Left renal pelvis (tissue), 4 donors: Measurements from ENCODE around the gene LRWD1. TPM values are rescaled to one million over a fixed set of nuclear protein-coding genes. Genes with fewer than 3 reads are reported as not detected.
"Not testable (repeated sequence)": the region's sequence is repeated elsewhere in the genome, so short reads cannot be mapped to it uniquely, and the experiment has no call there.

Experiments used
- DNase-seq, 4 donors: peaks; one replicate each; pipeline ENCODE4 v3.0.0-alpha.2; 2013; ENCODE audit warnings: low read depth in 4 of 4, low spot score in 3 of 4
- polyA plus RNA-seq, 4 donors: library from polyadenylated mRNA; unstranded; fragments of 120-200 nt; gene quantifications; one replicate each; pipeline ENCODE4 v1.2.1, GENCODE V29; 2013; ENCODE audit not compliant: insufficient read length in 4 of 4

The LRWD1 gene
- polyA plus RNA-seq, 4 donors: 15.3 to 24.2 (median 16.4) TPM

DNA sequence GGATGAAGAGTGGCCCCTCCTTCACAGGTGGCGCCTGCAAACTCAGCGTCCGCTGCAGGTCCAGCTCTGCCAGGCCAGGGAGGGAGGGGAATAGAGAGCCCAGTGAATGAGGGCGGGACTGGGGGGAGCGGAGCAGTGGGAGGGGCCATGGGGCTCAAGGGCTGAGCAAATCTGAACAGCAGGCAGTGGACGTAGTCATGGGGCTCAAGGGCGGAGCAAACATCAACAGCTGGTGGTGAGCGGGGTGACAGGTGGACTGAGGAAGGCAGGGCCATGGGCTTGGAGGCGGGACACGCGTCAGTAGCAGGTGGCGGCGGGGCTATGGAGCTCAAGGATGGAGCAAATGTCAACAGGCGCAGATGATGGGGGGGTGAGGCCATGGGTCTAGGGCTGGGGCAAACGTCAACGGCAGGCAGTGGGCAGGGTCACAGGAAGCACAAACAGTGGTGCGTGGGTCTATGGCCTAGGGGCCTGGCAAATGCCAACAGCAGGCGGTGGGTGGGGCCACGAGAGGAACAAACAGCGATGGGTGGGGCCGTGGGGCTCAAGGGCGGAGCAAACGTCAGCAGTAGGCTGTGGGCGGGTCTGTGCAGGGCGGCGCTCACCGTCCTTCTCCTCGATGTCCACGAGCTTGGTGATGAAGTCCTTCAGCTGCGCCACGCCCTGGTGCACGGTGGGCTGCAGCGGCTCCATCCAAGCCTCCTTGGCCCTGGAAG, 28.6 kb downstream of the LRWD1 start:
- DNase-seq: not testable (repeated sequence)

DNA sequence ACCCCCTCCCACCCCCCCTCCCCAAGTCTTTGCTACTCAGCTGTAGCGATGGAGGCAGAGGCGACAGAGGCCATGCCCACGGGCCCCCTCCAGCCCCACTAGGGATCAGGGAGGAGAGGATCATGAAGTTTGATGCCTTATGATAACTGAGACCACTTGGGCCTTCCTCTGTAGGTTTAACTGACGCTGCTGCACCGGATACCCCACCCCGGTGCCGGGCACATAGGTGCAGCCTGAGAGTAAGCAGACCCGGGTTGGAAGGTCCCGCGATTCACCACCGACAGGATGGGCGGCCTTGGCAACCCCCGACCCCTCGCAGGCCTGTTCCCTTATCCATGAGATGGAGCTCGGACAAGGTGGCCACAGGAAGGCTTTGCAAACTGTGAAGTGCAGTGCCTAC, 29.2 kb downstream of the LRWD1 start:
- DNase-seq: not testable (repeated sequence)

DNA sequence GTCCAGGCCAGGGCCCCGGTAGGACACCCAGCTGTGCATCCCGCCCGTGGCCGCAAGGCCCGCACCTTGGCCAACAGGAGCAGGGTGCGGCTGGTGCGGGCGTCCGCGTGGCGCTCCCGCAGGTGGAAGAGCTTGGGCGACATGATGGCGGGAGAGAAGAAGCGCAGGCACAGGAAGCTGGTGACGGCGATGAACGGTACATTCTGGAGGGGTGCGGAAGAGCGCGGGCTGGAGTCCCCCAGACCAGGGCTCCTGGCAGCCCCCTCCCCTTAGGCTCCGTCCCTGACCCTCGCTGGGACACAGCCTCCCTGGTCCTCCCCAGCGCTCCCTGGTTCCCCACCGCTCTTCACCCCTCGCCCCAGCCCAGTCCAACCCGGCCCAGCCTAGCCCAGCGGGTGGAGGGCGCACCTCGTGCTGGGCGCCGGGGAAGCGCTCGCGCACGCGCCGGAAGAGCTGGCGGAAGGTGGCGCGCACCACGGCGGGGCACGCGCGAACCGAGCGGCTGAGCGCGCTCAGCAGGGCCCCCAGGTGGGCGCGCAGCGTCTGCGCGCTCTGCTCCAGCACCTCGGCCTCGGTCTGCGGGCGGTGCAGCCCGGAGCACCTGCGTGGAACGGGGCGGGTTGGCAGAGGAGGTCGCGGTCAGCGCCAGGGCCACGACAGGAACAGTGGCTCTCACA, 29.8 kb downstream of the LRWD1 start:
- DNase-seq: not testable (repeated sequence)

DNA sequence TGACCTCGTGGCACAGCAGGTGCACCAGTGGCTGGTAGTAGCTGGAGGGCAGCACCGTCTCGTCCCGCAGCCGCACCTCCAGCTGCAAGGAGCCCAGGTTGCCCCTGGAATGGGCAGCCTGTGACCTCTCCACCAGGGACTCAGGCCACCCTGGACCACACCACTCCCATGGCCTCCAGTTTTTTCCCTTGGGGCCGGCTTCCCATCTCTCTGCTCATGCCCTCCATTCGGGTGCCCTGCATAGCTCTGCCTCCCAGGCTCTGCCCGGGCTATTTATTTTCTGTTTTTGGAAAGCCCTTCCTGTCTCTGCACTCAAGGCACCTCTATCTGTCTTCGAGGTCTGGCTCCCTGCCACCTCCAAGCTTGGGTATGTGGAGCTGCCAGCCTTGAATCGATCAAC, 32.1 kb downstream of the LRWD1 start:
- not testable (repeated sequence) for DNase-seq

DNA sequence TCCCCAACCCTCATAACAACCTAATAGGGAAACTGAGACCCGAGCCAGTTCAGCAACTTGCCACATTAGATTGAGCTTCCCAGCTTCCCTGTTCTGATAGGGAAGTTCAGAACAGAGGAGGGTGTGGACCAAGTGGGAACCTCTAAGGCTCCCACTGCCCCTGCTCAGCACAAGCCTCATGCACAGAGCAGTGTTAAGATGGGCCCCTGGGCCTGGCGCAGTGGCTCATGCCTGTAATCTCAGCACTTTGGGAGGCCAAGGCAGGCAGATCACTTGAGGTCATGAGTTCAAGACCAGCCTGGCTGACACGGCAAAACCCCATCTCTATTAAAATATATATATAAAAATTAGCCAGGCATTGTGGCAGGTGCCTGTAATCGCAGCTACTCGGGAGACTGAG, 32.5 kb downstream of the LRWD1 start:
- DNase-seq: not testable (repeated sequence)

DNA sequence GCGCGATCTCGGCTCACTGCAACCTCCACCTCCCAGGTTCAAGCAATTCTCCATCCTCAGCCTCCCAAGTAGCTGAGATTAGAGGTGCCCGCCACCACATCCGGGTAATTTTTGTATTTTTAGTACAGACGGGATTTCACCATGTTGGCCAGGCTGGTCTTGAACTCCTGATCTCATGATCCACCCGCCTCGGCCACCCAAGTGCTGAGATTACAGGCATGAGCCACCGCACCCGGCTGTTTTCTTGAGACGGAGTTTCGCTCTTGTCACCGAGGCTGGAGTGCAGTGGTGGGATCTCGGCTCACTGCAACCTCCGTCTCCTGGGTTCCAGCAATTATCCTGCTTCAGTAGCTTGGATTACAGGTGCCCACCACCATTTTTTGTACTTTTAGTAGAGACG, 33.5 kb downstream of the LRWD1 start:
- not testable (repeated sequence) for DNase-seq

DNA sequence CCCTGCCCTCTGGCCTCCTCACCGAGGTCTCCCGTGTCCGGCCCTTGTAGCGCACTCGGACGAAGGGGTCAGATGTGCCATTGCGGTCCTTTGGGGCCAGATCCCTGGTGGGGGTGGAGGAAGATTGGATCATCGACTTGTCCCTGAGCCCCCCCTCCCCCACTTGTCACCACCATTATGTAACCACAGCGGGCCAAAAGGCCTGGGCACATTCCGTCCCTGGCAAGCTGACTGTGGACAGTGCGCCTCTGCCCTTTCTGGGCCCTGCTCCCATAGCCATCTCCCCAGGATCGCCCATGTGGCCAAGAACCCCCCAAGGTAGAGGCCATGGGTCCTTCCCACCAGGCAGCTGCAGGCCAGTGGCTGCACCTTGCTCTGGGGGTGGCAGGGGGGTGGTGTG, 38.4 kb downstream of the LRWD1 start:
- not testable (repeated sequence) for DNase-seq

DNA sequence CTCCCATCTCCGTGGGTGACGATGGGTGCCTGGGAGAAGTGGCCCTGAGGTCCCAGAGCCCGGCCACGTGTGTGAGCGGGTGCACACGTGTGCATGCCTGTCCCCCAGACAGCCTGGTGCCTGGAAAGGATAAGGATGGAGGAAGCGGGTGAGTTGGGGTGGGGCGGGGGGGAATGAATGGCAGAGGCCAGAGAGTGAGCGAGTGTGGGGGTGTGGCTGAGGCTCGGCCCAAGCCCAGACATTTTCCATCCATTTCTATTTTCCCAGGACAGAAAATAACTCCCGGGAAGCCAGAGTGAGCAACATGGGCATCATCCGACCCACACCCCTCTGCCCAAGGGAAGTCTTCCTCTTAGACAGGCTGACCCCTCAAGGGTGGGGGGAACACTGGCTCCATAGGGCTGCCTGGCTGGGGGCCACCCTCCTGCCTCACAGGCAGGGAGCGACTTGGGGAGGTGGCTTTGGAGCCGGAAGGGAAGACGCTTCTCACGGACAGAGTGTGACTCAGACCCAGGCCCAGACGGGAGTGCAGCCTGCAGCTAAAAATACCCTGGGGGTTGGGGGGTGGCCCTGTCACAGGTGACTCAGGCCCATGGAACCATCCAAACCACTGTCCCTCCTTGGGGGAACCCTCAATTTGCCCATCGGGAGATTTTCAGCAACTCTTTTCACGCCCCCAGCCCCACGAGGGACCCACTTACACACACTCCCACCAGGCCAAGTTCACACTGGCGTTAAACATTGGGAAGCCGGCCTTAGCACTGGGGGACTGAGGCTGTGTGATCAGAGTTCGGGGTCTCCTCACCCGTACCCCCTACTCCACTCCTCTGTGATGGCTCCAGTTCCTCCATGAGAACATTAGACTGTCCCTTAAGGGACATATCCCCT, 40.8 kb downstream of the LRWD1 start:
- not testable (repeated sequence) for DNase-seq

DNA sequence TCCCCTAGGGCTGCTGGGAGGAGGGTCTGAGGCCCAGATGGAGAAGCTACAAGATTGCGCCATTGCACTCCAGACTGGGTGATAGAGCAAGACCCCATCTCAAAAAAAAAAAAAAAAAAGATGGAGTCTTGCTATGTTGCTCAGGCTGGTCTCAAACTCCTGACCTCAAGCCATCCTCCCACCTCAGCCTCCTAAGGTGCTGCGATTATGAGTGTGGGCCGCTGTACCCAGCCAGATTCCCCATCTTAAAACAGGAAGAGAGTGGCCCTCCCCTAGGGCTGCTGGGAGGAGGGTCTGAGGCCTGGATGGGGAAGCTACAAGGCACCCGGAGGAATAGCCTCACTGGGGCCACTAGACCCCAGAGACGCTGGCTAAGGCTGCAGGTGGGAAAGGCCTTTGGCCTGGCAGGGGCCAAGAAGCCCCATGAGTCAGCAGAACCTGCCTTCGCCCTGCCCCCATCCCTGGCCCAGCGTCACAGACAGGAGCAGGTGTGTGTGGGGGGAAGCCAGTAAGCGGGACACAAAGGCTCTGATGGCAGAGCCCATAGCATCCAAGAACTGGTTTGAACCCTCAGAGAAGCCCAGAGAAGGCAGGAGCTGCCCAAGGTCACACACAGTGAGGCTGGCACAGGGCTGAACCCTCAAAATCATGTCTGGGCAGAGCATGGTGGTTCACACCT, 42.8 kb downstream of the LRWD1 start:
- DNase-seq: not testable (repeated sequence)

DNA sequence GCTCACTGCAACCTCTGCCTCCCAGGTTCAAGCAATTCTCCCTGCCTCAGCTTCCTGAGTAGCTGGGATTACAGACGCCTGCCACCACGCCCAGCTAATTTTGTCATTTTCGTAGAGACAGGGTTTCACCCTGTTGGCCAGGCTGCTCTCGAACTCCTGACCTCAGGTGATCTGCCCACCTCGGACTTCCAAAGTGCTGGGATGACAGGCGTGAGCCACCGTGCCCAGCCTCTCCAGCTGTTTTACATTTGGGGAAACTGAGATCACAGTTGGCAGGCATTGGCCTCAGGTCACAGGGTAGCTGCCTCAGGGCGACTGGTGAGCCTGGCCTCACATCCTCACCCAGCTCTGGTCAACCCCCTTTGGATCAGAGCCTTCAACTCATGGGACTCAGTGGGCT, 45.8 kb downstream of the LRWD1 start:
- DNase-seq: not testable (repeated sequence)

DNA sequence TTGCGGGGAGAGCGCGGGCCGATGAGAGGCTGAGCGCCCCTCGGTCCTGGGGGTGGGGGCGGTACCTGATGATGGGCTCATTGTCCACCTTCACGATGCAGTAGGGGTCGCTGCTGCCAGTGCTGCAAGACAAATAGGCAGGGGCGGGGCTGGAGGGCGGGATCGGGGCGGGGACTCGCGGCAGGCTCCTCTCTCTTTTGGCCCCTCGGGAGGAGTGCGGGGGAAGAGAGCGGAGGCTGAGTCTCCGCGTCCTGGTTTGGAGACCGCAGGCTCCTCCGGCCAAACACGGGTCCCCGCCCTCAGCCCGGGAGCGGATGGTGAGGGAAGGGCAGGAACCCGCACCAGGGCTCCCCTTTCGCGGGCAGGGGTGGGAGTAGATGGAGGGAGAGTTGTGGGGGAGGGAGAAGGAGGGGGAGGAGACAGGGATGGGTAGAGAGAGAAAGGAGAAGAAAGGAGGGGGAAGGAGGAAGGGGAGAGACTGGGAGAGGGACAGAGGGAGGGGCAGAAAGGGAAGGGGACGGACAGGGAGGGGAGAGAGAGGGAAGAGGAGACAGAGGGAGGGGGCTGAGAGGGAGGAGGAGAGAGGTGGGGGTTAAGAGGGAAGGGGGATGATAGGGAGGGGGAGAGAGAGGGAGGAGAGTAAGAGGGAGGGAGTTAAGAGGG, 47.2 kb downstream of the LRWD1 start:
- not testable (repeated sequence) for DNase-seq

DNA sequence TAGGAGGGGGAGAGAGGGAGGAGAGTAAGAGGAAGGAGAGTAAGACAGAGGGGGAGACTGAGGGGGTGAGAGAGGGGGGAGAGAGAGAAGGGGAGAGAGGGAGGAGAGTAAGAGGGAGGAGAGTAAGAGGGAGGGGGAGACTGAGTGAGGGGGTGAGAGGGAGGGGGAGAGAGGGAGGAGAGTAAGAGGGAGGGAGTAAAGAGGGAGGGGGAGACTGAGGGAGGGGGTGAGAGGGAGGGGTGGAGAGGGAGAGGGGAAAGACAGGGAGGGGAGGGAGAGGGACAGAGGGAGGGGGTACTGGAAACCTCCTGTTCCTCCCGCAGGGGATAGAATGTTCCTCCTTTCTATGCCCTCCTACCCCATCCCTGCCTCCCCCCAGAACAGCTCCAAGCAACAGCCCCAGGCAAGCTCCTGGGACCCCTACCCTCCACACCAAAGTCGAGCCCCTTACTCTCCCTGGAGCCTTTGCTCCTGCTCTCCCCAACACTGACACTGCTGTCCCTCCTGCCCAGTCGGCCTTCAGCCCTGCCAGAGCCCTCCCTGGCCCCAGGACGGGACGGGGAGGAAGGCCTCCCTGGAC, 47.9 kb downstream of the LRWD1 start:
- peak; percentile 84 to 94 (median 90) for DNase-seq

DNA sequence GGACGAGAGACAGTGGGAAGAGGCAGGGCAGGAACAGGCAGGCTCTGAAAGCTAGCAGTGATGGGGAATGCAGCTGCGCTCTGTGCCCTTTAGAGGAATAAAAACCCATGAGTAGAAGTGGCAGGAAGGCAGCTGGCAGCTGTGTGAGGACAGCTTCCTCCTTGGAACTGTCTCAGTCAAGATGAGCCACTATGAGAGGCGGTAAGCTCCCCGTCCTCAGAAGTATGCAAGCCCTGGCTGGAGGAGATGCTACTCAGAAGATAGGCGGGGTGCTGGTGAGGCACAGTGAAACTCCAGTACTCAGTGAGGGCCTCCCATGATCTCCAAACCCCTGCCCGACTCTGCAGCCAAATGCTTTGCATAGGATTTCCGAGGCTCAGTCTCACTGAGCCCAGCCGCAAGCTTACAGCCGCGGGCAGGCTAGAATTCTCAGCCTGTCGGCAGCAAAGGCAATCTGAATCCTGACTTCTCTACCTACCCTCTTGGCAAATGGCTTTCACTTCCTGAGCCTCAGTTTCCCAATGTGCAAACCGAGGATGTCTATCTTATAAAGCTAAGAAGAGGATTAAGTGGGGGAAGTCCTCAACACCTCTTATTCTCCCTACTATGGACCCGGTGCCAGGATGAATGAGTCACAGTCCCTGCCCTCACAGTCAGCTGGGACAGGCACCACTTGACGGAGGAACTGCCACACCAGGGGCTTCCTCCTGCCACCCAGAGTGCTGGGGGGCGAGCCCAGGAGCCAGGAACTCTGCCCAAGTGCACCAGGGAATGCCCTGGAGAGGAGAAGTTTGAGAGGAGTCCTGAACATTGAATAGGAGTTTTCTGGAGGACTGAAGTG, 50.3 kb downstream of the LRWD1 start:
- DNase-seq: not testable (repeated sequence)

DNA sequence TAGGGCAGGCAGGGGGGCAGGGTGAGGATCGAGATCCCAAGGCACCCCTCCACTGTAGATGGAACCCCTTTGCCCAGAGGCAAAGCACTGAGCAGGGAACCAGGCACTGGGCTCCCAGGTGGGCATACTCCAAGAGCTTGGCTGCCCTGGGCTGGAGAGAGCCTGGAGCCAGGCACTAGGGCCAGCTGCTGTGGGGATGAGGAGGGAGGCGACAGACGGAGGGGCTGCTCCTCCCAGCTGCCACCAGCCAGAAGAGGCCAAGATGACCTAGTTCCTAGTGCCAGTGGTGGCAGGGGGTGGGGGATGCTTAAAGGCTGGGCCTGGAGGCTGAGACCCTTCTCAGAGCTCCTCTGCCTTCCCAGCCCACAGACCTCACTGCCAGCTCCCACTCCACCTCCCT, 51.1 kb downstream of the LRWD1 start:
- not testable (repeated sequence) for DNase-seq

DNA sequence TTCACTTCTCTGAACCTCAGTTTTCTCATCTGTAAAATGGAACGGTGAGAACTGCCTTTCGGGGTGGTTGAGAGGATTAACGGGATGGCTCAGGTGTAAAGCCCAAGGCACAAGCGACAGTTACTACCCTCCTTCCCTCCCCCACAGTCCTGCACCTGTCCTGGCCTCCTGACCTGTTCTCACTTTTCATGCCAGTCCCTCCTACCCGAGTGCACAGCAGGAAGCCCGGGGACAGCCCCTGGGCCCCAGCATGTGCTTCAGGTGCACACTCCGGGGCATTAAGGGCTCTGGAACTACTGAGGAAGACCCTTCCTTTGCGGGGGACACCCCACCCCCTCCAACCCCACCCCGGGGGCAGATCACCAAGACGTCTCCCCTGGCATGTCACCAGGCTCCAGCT, 52.2 kb downstream of the LRWD1 start:
- DNase-seq: not testable (repeated sequence)

DNA sequence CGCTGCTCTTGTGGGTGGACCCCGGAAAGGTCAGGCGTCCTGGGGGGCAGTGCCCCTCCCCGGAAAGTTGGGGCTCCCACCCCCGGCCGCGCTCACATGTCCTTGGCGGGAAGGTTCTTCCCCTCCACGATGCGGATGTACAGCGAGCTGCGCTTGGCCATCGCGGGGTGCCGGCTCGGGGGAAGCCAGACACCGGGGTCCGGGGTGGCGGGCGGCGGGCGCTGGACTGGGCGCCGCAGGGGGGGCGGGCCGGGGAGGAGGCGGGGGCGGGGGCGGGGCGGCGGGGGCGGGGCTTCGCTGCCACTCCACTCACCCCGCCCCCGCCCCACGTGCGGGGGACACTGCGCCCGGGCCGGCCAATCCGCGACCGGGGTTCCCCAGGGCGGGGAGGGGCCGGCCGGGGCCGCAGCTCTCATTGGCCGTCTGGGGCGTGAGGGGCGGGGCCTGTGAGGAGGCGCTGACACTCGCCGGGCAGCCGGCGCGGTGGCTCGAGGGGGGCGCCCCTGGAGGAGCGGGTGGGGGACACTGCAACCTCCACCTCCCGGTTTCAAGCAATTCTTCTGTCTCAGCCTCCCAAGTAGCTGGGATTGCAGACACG, 52.9 kb downstream of the LRWD1 start, which contains the start of gene RASA4B:
RASA4B (minus strand) TSS at position 228 of the 598 bp plus-strand sequence; CDS start at position 161, 67 bp downstream.
- peak in 1 of 4 donors; percentile 0 for DNase-seq

DNA sequence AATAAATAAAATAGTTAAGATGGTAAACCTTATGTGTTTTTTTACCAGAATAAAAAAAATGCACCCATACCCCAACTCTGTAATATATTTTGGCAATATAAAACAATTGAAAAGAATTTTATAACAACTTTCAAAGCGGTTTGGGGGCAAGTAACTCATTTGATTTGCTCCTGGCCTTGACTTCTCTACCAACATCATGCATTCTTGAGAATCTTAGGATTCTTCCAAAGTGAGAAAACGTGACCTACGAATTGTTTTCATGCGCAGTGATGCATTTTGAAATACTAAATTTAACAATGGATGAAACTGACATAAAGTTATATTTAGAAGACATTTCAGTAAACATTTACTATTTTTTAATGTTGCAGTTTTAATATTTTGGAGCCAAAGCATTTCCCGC, 56.0 kb downstream of the LRWD1 start:
- not testable (repeated sequence) for DNase-seq
